A549 (cell line): ENCODE results near the gene BLTP3A. TPM values are rescaled to one million over a fixed set of nuclear protein-coding genes. Genes with fewer than 3 reads are reported as not detected.

Experiments
- ATAC-seq, 2 experiments: fragments of 200-7000 bp in 1 of 2; fragments of >200 bp in 1 of 2; cut with Nextera tagmentation in 1 of 2; cut with Tn5 transposase in 1 of 2; 3 replicates each; pipeline versions ENCODE4 v1.8.0 to v1.9.1; 2018 to 2020; ENCODE audit warnings: mild to moderate bottlenecking in 1 of 2, moderate library complexity in 1 of 2
- CTCF ChIA-PET: fragments of 300-600 bp; sonication (Branson Sonifier 250); formaldehyde crosslinking; extraction: SDS; loops from one replicate; lab custom pipeline; 2021; ENCODE audit warnings: antibody characterized with exemption, inconsistent platforms; lab: Yijun Ruan, JAX
- POLR2A ChIA-PET: fragments of 350-600 bp; formaldehyde crosslinking; extraction: SDS; loops from one replicate; lab custom pipeline; 2021; ENCODE audit warnings: antibody characterized with exemption, inconsistent platforms; lab: Yijun Ruan, JAX
- DNase-seq, 2 experiments: peaks; one replicate each; pipeline versions ENCODE4 v3.0.0 to v3.0.0-alpha.2; 2011 to 2016; ENCODE audit warnings: low read depth in 1 of 2, low spot score in 1 of 2
- FAIRE-seq: peaks from 2 replicates; lab custom pipeline; 2011; peaks lifted over from hg19 to GRCh38; lab: Jason Lieb, UNC
- H3K27ac ChIP-seq, 2 experiments: fragments of >200 bp; sonication (Bioruptor Twin); formaldehyde crosslinking; 3 replicates each; pipeline ENCODE4 v1.5.1; 2016 to 2017
- H3K4me1 ChIP-seq: fragments of >200 bp; sonication (Bioruptor Twin); formaldehyde crosslinking; 3 replicates; pipeline ENCODE4 v1.6.1; 2016
- H3K4me2 ChIP-seq: fragments of >200 bp; sonication (Bioruptor Twin); formaldehyde crosslinking; 3 replicates; pipeline ENCODE4 v1.6.1; 2016
- H3K4me3 ChIP-seq: fragments of >200 bp; sonication (Bioruptor Twin); formaldehyde crosslinking; 3 replicates; pipeline ENCODE4 v1.5.1; 2016
- H3K9me3 ChIP-seq: fragments of >200 bp; sonication (Bioruptor Twin); formaldehyde crosslinking; 3 replicates; pipeline ENCODE4 v1.6.1; 2016
- BCL3 ChIP-seq: fragments of >200 bp; sonication (Bioruptor Twin); formaldehyde crosslinking; IDR thresholded peaks from 3 replicates; pipeline ENCODE4 v1.6.1; 2016
- BHLHE40 ChIP-seq: IDR thresholded peaks from 2 replicates; pipeline ENCODE4 v1.6.1; 2012; ENCODE audit warnings: low read depth, low read length, inconsistent platforms
- CBX8 ChIP-seq: fragments of 200-600 bp; sonication (generic); IDR thresholded peaks from 2 replicates; pipeline ENCODE4 v1.6.1; 2016
- CHD4 ChIP-seq: fragments of 200-600 bp; sonication (generic); IDR thresholded peaks from 2 replicates; pipeline ENCODE4 v1.6.1; 2016; ENCODE audit warnings: antibody characterized with exemption, mild to moderate bottlenecking, borderline replicate concordance
- CTCF ChIP-seq: fragments of >200 bp; sonication (Bioruptor Twin); formaldehyde crosslinking; IDR thresholded peaks from 3 replicates; pipeline ENCODE4 v1.5.1; 2016
- EHF ChIP-seq: fragments of 250-450 bp; sonication (Bioruptor Pico); IDR thresholded peaks from 2 replicates; pipeline ENCODE4 v1.5.0; 2020; ENCODE audit warnings: mild to moderate bottlenecking
- EHMT2 ChIP-seq: fragments of 200-600 bp; sonication (generic); IDR thresholded peaks from 2 replicates; pipeline ENCODE4 v1.6.1; 2016; ENCODE audit warnings: antibody characterized with exemption, low read depth, mild to moderate bottlenecking, moderate library complexity
- ESRRA ChIP-seq: fragments of 150-350 bp; IDR thresholded peaks from 2 replicates; pipeline ENCODE4 v1.6.1; 2014; ENCODE audit warnings: mild to moderate bottlenecking, low read length, borderline replicate concordance
- FOSL2 ChIP-seq, 2 experiments: fragments of 450-650 bp in 1 of 2; fragments of >200 bp in 1 of 2; sonication (Bioruptor Twin) in 1 of 2; formaldehyde crosslinking; IDR thresholded peaks; 2 replicates each; pipeline versions ENCODE4 v1.5.0 to v1.6.1; 2016 to 2020; ENCODE audit warnings: mild to moderate bottlenecking in 1 of 2, moderate library complexity in 1 of 2
- FOXS1 ChIP-seq: fragments of 250-450 bp; sonication (Bioruptor Pico); IDR thresholded peaks from 2 replicates; pipeline ENCODE4 v1.5.0; 2020; ENCODE audit warnings: mild to moderate bottlenecking, moderate library complexity
- HDAC2 ChIP-seq: fragments of 200-600 bp; sonication (generic); IDR thresholded peaks from 2 replicates; pipeline ENCODE4 v1.6.1; 2016
- HES2 ChIP-seq: fragments of >200 bp; sonication (Bioruptor Twin); formaldehyde crosslinking; IDR thresholded peaks from 2 replicates; pipeline ENCODE4 v1.6.1; 2016
- HOXB5 ChIP-seq: fragments of 250-450 bp; sonication (Bioruptor Pico); IDR thresholded peaks from 2 replicates; pipeline ENCODE4 v1.5.0; 2020; ENCODE audit warnings: mild to moderate bottlenecking, moderate library complexity
- KDM1A ChIP-seq: fragments of 200-600 bp; sonication (generic); IDR thresholded peaks from 2 replicates; pipeline ENCODE4 v1.6.1; 2016; ENCODE audit warnings: low read depth, mild to moderate bottlenecking
- MAX ChIP-seq: IDR thresholded peaks from 2 replicates; pipeline ENCODE4 v1.6.1; 2012
- NFE2L2 ChIP-seq: fragments of 150-350 bp; conservative IDR thresholded peaks from 2 replicates; pipeline ENCODE4 v1.6.1; 2014; ENCODE audit warnings: low read length
- NR3C1 ChIP-seq: fragments of >200 bp; sonication (Bioruptor Twin); formaldehyde crosslinking; IDR thresholded peaks from 3 replicates; pipeline ENCODE4 v1.6.1; 2017
- PBX3 ChIP-seq: IDR thresholded peaks from 2 replicates; pipeline ENCODE4 v1.6.1; 2012
- POLR2A ChIP-seq: IDR thresholded peaks from 2 replicates; pipeline ENCODE4 v1.6.1; 2012; ENCODE audit warnings: mild to moderate bottlenecking, low read length
- POLR2AphosphoS2 ChIP-seq: conservative IDR thresholded peaks from 2 replicates; pipeline ENCODE4 v1.6.1; 2012; ENCODE audit warnings: low read length, improper control_type of control experiment, inconsistent platforms
- RAD21 ChIP-seq, 2 experiments: fragments of >200 bp in 1 of 2; sonication (Bioruptor Twin) in 1 of 2; formaldehyde crosslinking in 1 of 2; IDR thresholded peaks in 1 of 2; conservative IDR thresholded peaks in 1 of 2; 2 replicates in 1 of 2; 3 replicates in 1 of 2; pipeline ENCODE4 v1.6.1; 2012 to 2018; ENCODE audit warnings: inconsistent platforms in 1 of 2
- REST ChIP-seq: fragments of 200-600 bp; sonication (generic); IDR thresholded peaks from 2 replicates; pipeline ENCODE4 v1.6.1; 2016; ENCODE audit warnings: antibody characterized with exemption, mild to moderate bottlenecking, moderate library complexity
- TP53 ChIP-seq: fragments of 250-450 bp; sonication (Bioruptor Pico); IDR thresholded peaks from 2 replicates; pipeline ENCODE4 v1.5.0; 2021; ENCODE audit warnings: mild to moderate bottlenecking, moderate library complexity
- ZC3H11A ChIP-seq: fragments of 450-650 bp; IDR thresholded peaks from 2 replicates; pipeline ENCODE4 v1.6.1; 2014; ENCODE audit warnings: antibody characterized with exemption, mild to moderate bottlenecking
- ZSCAN20 ChIP-seq: fragments of 250-450 bp; sonication (Bioruptor Pico); IDR thresholded peaks from 2 replicates; pipeline ENCODE4 v1.8.0; 2022; ENCODE audit warnings: mild to moderate bottlenecking, moderate library complexity
- WGBS: methylation state at CpG from one replicate; pipeline ENCODE4 v1.1.6; 2017; ENCODE audit errors: missing lambda C conversion rate; 5-methylcytosine and 5-hydroxymethylcytosine counted together
- polyA plus RNA-seq, 4 experiments: library from polyadenylated mRNA; depleted of rRNA in 3 of 4; stranded (reverse); fragments of >200 nt; fragmentation: RNase III in 1 of 4; extraction: RNeasy Plus Mini Kit Qiagen cat#74134 plus additional on column Dnase treatment in 1 of 4; gene quantifications; 2 replicates in 3 of 4; 3 replicates in 1 of 4; pipeline ENCODE4 v1.2.3, GENCODE V29; 2011 to 2017

Gene BLTP3A
- polyA plus RNA-seq, 2 of the 4 experiments (the other 2 are of a cell fraction): 4.2 to 15.0 TPM

- no peak for TF ChIP-seq MAX
- no peak for TF ChIP-seq POLR2AphosphoS2
- TF ChIP-seq NFE2L2: no peak
- no peak for TF ChIP-seq EHF (CRISPR knock-in tag)
- TF ChIP-seq HES2: no peak
- TF ChIP-seq EHMT2: no peak
- TF ChIP-seq, all 56 proteins: peak for 0
Measured at GRCh38 chr6:34810017-34810882, 18.4 kb downstream of the BLTP3A start (continued).

GRCh38 chr6:34810936-34811632, 19.2 kb downstream of the BLTP3A start:
- Histone ChIP-seq H3K9me3 (no peaks in the 10 kb centered on the region), H3K4me3 (no peak overlapping the region), H3K27ac (no peak overlapping the region), H3K4me1 (peaks cover 32% of the 10 kb centered on the region), H3K4me2 (peak overlapping the region; percentile 37)
- POLR2A ChIA-PET: no interaction called here
- FAIRE-seq (no peak), ATAC-seq (no peak), DNase-seq (peak in 1 of 2 experiments; percentile 6)
- TF ChIP-seq NR3C1 (no peak), CHD4 (no peak), POLR2A (no peak), FOXS1 (CRISPR knock-in tag) (no peak), FOSL2 (IDR thresholded peaks at IDR 0.05) (no peak), FOSL2 (CRISPR knock-in tag; IDR thresholded peaks at IDR 0.05) (peak; percentile 44; the same call in 1 of the 2 replicates), KDM1A (no peak), PBX3 (no peak), TP53 (CRISPR knock-in tag) (no peak), BHLHE40 (peak; percentile 22; the same call in 1 of the 2 replicates), ZC3H11A (no peak), HOXB5 (CRISPR knock-in tag) (no peak), CBX8 (no peak)
- 12% methylated on average over 5 of the region's 5 CpGs for WGBS
- CTCF ChIA-PET: no interaction called here

GRCh38 chr6:34813028-34813713, 21.3 kb downstream of the BLTP3A start:
- 72% methylated on average over 3 of the region's 3 CpGs for WGBS
- FAIRE-seq (no peak), DNase-seq (no peak), ATAC-seq (no peak)
- CTCF ChIA-PET: interaction anchor here (0.7 to 1.2 kb wide), 5 partner anchors 8 to 1069 kb away, joined by 3 read pairs; no protein-coding TSS in a partner anchor
- Histone ChIP-seq H3K4me3 (no peak overlapping the region), H3K9me3 (no peaks in the 10 kb centered on the region), H3K4me2 (no peak overlapping the region), H3K27ac (no peak overlapping the region), H3K4me1 (peaks cover 30% of the 10 kb centered on the region)
- POLR2A ChIA-PET: no interaction called here
- no peak for TF ChIP-seq RAD21 (conservative IDR thresholded peaks at IDR 0.05 in 1 of 2, IDR thresholded peaks at IDR 0.05 in 1 of 2)
- no peak for TF ChIP-seq NR3C1
- no peak for TF ChIP-seq ESRRA
- no peak for TF ChIP-seq BHLHE40
- TF ChIP-seq CTCF: no peak
- no peak for TF ChIP-seq REST
- no peak for TF ChIP-seq HDAC2
- TF ChIP-seq ZSCAN20 (CRISPR knock-in tag): no peak
- TF ChIP-seq BCL3: no peak
